HepG2 (cell line): ENCODE results near the gene TTN. TPM values are rescaled to one million over a fixed set of nuclear protein-coding genes. Genes with fewer than 3 reads are reported as not detected.
A peak's percentile ranks its signal among the peaks of the same experiment; 100 is the strongest.

Experiments used
- ATAC-seq: fragments of 200-7000 bp; cut with Tn5 transposase; 3 replicates; pipeline ENCODE4 v1.9.1; 2020; ENCODE audit warnings: mild to moderate bottlenecking, moderate library complexity
- BruUV-seq: library from RNA; stranded (reverse); fragments of 400-500 nt; replicated peaks from 2 replicates; lab custom pipeline; 2021; lab: Mats Ljungman, UMichigan
- CTCF ChIA-PET: fragments of 300-600 bp; formaldehyde crosslinking; extraction: SDS; loops from one replicate; lab custom pipeline; 2021; ENCODE audit warnings: low total read pairs, inconsistent platforms, low intra/inter-chr PET ratio; lab: Yijun Ruan, JAX
- POLR2A ChIA-PET: fragments of 350-600 bp; sonication (Branson Sonifier 250); formaldehyde crosslinking; loops from one replicate; lab custom pipeline; 2020; ENCODE audit warnings: antibody characterized with exemption, inconsistent platforms; lab: Yijun Ruan, JAX
- DNase-seq: peaks from one replicate; pipeline ENCODE4 v3.0.0-alpha.2; 2015; ENCODE audit warnings: low spot score
- FAIRE-seq: peaks from 3 replicates; lab custom pipeline; 2011; peaks lifted over from hg19 to GRCh38; lab: Jason Lieb, UNC
- H2AFZ ChIP-seq: one replicate; pipeline ENCODE4 v1.6.1; 2011; ENCODE audit warnings: low read length, inconsistent platforms
- H3K27ac ChIP-seq: fragments of 300-600 bp; 3 replicates; pipeline ENCODE4 v1.8.0; 2011; ENCODE audit warnings: mixed run types, mild to moderate bottlenecking, mixed read lengths, low read length, inconsistent platforms; ENCODE audit not compliant: insufficient read depth; ENCODE audit errors: extremely low read length
- H3K27me3 ChIP-seq, 2 experiments: fragments of 200-600 bp in 1 of 2; 2 replicates in 1 of 2; 3 replicates in 1 of 2; pipeline versions ENCODE4 v1.6.0 to v1.8.0; 2011; ENCODE audit warnings: low read length in 2 of 2, mild to moderate bottlenecking in 2 of 2, moderate library complexity in 2 of 2, inconsistent platforms in 1 of 2; ENCODE audit not compliant: insufficient read depth in 2 of 2, control insufficient read depth in 1 of 2
- H3K36me3 ChIP-seq, 2 experiments: fragments of 200-600 bp in 1 of 2; replicated peaks in 1 of 2; 2 replicates in 1 of 2; 3 replicates in 1 of 2; pipeline versions ENCODE4 v1.5.1 to v1.8.0; 2011; ENCODE audit warnings: low read length in 2 of 2, inconsistent platforms in 1 of 2; ENCODE audit not compliant: insufficient read depth in 2 of 2, control insufficient read depth in 1 of 2
- H3K4me1 ChIP-seq: 2 replicates; pipeline ENCODE4 v1.5.1; 2012; ENCODE audit warnings: low read length, inconsistent platforms; ENCODE audit not compliant: insufficient read depth
- H3K4me2 ChIP-seq: 2 replicates; pipeline ENCODE4 v1.6.0; 2011; ENCODE audit warnings: low read depth, low read length, inconsistent platforms
- H3K4me3 ChIP-seq, 3 experiments: fragments of 200-600 bp in 1 of 3; sonication (generic), shearing (Covaris generic) in 1 of 3; replicated peaks in 1 of 3; 2 replicates each; pipeline ENCODE4 v1.5.1; 2011 to 2016; ENCODE audit warnings: low read length in 3 of 3, inconsistent platforms in 2 of 3, low read depth in 2 of 3, mild to moderate bottlenecking in 2 of 3, control low read depth in 1 of 3, mixed read lengths in 1 of 3; ENCODE audit not compliant: insufficient read depth in 1 of 3
- H3K79me2 ChIP-seq: one replicate; pipeline ENCODE4 v1.6.1; 2011; ENCODE audit warnings: low read length, inconsistent platforms; ENCODE audit not compliant: insufficient read depth
- H3K9ac ChIP-seq: 2 replicates; pipeline ENCODE4 v1.6.0; 2011; ENCODE audit warnings: mild to moderate bottlenecking, low read depth, low read length, inconsistent platforms; ENCODE audit not compliant: insufficient read depth
- H3K9me3 ChIP-seq: 2 replicates; pipeline ENCODE4 v1.5.1; 2012; ENCODE audit warnings: mild to moderate bottlenecking, low read length
- H4K20me1 ChIP-seq: 2 replicates; pipeline ENCODE4 v1.6.0; 2011; ENCODE audit warnings: inconsistent platforms, mild to moderate bottlenecking, low read length, moderate library complexity; ENCODE audit not compliant: insufficient read depth
- ATF3 ChIP-seq: sonication (generic); formaldehyde crosslinking; IDR thresholded peaks from 2 replicates; pipeline ENCODE4 v1.4.0; 2020; ENCODE audit warnings: missing genetic modification reagents
- CREB1 ChIP-seq, 2 experiments: fragments of 450-650 bp in 1 of 2; IDR thresholded peaks; 2 replicates each; pipeline ENCODE4 v1.6.1; 2016 to 2017; ENCODE audit warnings: control low read depth in 1 of 2, mild to moderate bottlenecking in 1 of 2, missing compliant biosample characterization in 1 of 2, missing genetic modification characterization in 1 of 2
- ELF3 ChIP-seq: IDR thresholded peaks from 2 replicates; pipeline ENCODE4 v1.6.1; 2016; ENCODE audit warnings: missing genetic modification reagents, missing compliant biosample characterization
- KLF9 ChIP-seq: IDR thresholded peaks from 2 replicates; pipeline ENCODE4 v1.6.1; 2016; ENCODE audit warnings: low read depth
- NFRKB ChIP-seq: fragments of 450-650 bp; IDR thresholded peaks from 2 replicates; pipeline ENCODE4 v1.6.1; 2017
- PAWR ChIP-seq: sonication (generic); formaldehyde crosslinking; IDR thresholded peaks from 2 replicates; pipeline ENCODE4 v1.4.0; 2020; ENCODE audit warnings: missing genetic modification reagents, mild to moderate bottlenecking, borderline replicate concordance
- PCBP2 ChIP-seq: fragments of 200-400 bp; formaldehyde crosslinking; optimal IDR thresholded peaks from 2 replicates; pipeline ENCODE3; 2018; ENCODE audit warnings: low read length, low read depth; ENCODE audit not compliant: poor library complexity, severe bottlenecking
- POLR2G ChIP-seq: fragments of 200-400 bp; formaldehyde crosslinking; IDR thresholded peaks from 2 replicates; pipeline ENCODE4 v1.6.1; 2018; ENCODE audit warnings: mild to moderate bottlenecking, low read depth, low read length, moderate library complexity
- RELA ChIP-seq: sonication (generic); formaldehyde crosslinking; IDR thresholded peaks from 2 replicates; pipeline ENCODE4 v1.4.0; 2020; ENCODE audit warnings: missing genetic modification reagents
- ZBTB2 ChIP-seq: sonication (generic); formaldehyde crosslinking; IDR thresholded peaks from 2 replicates; pipeline ENCODE4 v1.8.0; 2022; ENCODE audit warnings: low read depth, missing genetic modification reagents
- ZNF446 ChIP-seq: sonication (generic); formaldehyde crosslinking; IDR thresholded peaks from 2 replicates; pipeline ENCODE4 v1.5.0; 2020; ENCODE audit warnings: mild to moderate bottlenecking, missing genetic modification reagents
- ZNF512 ChIP-seq: sonication (generic); formaldehyde crosslinking; IDR thresholded peaks from 2 replicates; pipeline ENCODE4 v1.4.0; 2020; ENCODE audit warnings: mild to moderate bottlenecking, missing genetic modification reagents
- ZNF674 ChIP-seq: sonication (generic); formaldehyde crosslinking; IDR thresholded peaks from 2 replicates; pipeline ENCODE4 v1.5.0; 2020; ENCODE audit warnings: low read depth, mild to moderate bottlenecking, missing genetic modification reagents
- WGBS: methylation state at CpG from one replicate; pipeline ENCODE4 v1.1.6; 2017; ENCODE audit warnings: low lambda C conversion rate; 5-methylcytosine and 5-hydroxymethylcytosine counted together
- in situ Hi-C: cut with HindIII; loops from 2 replicates; pipeline ENCODE4 v1.10.0; 2017; ENCODE audit warnings: low pct_unique_long_range_greater_than_20kb; ENCODE audit not compliant: extremely low pct_ligation_motif_present
- intact Hi-C: fragments of 100-400 bp; cut with micrococcal nuclease; formaldehyde crosslinking; loops from one replicate; pipeline ENCODE4 v1.10.0; 2022; ENCODE audit not compliant: unreplicated experiment
- polyA plus RNA-seq, 8 experiments: library from polyadenylated mRNA; depleted of rRNA in 3 of 8; stranded (reverse) in 7 of 8; unstranded in 1 of 8; fragments of >200 nt; fragmentation: Illumina TruSeq in 4 of 8; extraction: Trizol in 4 of 8; gene quantifications; 2 replicates each; pipeline versions ENCODE4 v1.2.1 to v1.2.3, GENCODE V29; 2011 to 2016; ENCODE audit warnings: low read depth in 4 of 8, missing spikeins in 1 of 8, mixed read lengths in 1 of 8; ENCODE audit not compliant: insufficient read depth in 1 of 8
- total RNA-seq, 5 experiments: library from RNA; depleted of rRNA; stranded (reverse); fragments of >200 nt; fragmentation: Illumina TruSeq; extraction: Trizol; gene quantifications; 2 replicates each; pipeline ENCODE4 v1.2.3, GENCODE V29; 2016; ENCODE audit warnings: low read depth in 1 of 5
- TF ChIP-seq, protein P1 (sequence below): sonication (generic); formaldehyde crosslinking; IDR thresholded peaks from 2 replicates; pipeline ENCODE4 v1.5.0; 2020; ENCODE audit warnings: mild to moderate bottlenecking, missing genetic modification reagents

Gene TTN
- total and polyA plus RNA-seq, 2 of the 13 experiments (the other 11 are each of a cell fraction or from before 2014, with no cell fraction given) = under 0.01 TPM

DNA sequence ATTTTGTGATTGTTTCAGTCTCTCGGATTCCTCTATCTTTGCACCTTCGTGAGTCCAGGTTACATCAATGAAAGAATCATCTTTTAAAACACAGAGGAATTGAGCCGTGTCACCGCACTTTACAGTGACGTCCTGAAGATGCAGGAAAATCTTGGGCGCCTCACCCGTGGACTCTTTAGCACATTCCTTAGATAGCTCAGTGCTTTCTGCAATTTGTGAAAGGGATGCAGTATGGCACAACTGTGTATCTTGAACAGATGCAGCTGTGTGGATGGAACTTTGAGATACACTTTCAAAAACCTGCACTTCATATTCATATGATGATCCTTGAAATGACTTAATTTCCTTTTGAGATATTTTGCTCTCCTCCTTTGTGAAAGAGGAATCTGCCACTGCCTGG, 50.9 kb downstream of the TTN start:
- in situ Hi-C loops = no loop called here
- DNase-seq (no peak), ATAC-seq (no peak), FAIRE-seq (no peak)
- Histone ChIP-seq H3K27me3 (peaks cover 0 to 2% of the 10 kb centered on the region in 2 experiments; a peak in 1 of 5 replicates), H3K4me3 (no peak overlapping the region), H4K20me1 (no peaks in the 10 kb centered on the region)
- POLR2A ChIA-PET = no interaction called here
- intact Hi-C loops = no loop called here
- TF ChIP-seq CREB1 (IDR thresholded peaks at IDR 0.05) (peak; percentile 25; the same call in 1 of the 2 replicates), CREB1 (CRISPR knock-in tag; IDR thresholded peaks at IDR 0.05) (no peak), RELA (CRISPR knock-in tag) (no peak), ZNF446 (CRISPR knock-in tag) (no peak)
- TF ChIP-seq, all 625 proteins: peak for 1
- WGBS = 14% methylated on average over 7 of the region's 7 CpGs
- Histone ChIP-seq H3K9ac (no peak overlapping the region), H3K4me2 (no peak overlapping the region), H3K9me3 (no peaks in the 10 kb centered on the region), H3K79me2 (no peaks in the 10 kb centered on the region), H2AFZ (no peak overlapping the region), H3K36me3 (no peaks in the 10 kb centered on the region), H3K27ac (no peak overlapping the region), H3K4me1 (no peaks in the 10 kb centered on the region)
- CTCF ChIA-PET = no interaction called here
- no TSS peak for BruUV-seq

- Histone ChIP-seq H3K36me3 (no peaks in the 10 kb centered on the region), H3K9me3 (no peaks in the 10 kb centered on the region), H2AFZ (no peak overlapping the region), H3K4me2 (no peak overlapping the region), H3K27ac (no peak overlapping the region), H3K79me2 (no peaks in the 10 kb centered on the region), H3K9ac (no peak overlapping the region), H3K4me3 (no peak overlapping the region), H4K20me1 (no peaks in the 10 kb centered on the region), H3K4me1 (no peaks in the 10 kb centered on the region), H3K27me3 (peaks cover 0 to 4% of the 10 kb centered on the region in 2 experiments; a peak in 1 of 5 replicates)
- no TSS peak for BruUV-seq
- POLR2A ChIA-PET = no interaction called here
- no peak for FAIRE-seq
- no peak for DNase-seq
- CTCF ChIA-PET = no interaction called here
- intact Hi-C loops (no loop called here), in situ Hi-C loops (no loop called here)
- no peak for ATAC-seq
- TF ChIP-seq PAWR (CRISPR knock-in tag) = no peak
- TF ChIP-seq ZBTB2 (CRISPR knock-in tag) = no peak
- TF ChIP-seq POLR2G = no peak
- no peak for TF ChIP-seq KLF9 (CRISPR knock-in tag)
- TF ChIP-seq ELF3 (CRISPR knock-in tag) = no peak
- TF ChIP-seq, protein P1, sequence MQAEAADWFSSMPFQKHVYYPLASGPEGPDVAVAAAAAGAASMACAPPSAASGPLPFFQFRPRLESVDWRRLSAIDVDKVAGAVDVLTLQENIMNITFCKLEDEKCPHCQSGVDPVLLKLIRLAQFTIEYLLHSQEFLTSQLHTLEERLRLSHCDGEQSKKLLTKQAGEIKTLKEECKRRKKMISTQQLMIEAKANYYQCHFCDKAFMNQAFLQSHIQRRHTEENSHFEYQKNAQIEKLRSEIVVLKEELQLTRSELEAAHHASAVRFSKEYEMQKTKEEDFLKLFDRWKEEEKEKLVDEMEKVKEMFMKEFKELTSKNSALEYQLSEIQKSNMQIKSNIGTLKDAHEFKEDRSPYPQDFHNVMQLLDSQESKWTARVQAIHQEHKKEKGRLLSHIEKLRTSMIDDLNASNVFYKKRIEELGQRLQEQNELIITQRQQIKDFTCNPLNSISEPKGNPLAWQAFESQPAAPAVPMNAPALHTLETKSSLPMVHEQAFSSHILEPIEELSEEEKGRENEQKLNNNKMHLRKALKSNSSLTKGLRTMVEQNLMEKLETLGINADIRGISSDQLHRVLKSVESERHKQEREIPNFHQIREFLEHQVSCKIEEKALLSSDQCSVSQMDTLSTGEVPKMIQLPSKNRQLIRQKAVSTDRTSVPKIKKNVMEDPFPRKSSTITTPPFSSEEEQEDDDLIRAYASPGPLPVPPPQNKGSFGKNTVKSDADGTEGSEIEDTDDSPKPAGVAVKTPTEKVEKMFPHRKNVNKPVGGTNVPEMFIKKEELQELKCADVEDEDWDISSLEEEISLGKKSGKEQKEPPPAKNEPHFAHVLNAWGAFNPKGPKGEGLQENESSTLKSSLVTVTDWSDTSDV = no peak
- no peak for TF ChIP-seq PCBP2
- TF ChIP-seq NFRKB = no peak
- no peak for TF ChIP-seq ATF3 (CRISPR knock-in tag)
- no peak for TF ChIP-seq ZNF512 (CRISPR knock-in tag)
- no peak for TF ChIP-seq ZNF674 (CRISPR knock-in tag)
These were observed 59.5 kb downstream of the TTN start for GRCh38 chr2:178747767-178748166.
